Gastroesophageal sphincter (tissue), 3 donors: ENCODE measurements around the gene GRAMD4.

ENCODE experiments used
- CTCF ChIP-seq, 4 experiments: fragments of 200-600 bp in 2 of 4; fragments of 450-650 bp in 2 of 4; sonication (generic) in 1 of 4; IDR thresholded peaks; one replicate each; pipeline ENCODE4 v1.5.1; 2017 to 2019; ENCODE audit warnings: antibody characterized with exemption in 4 of 4, mild to moderate bottlenecking in 2 of 4, moderate library complexity in 2 of 4
- EP300 ChIP-seq: sonication (generic); formaldehyde crosslinking; IDR thresholded peaks from one replicate; pipeline ENCODE4 v1.6.1; 2017; ENCODE audit warnings: antibody characterized with exemption, mild to moderate bottlenecking

- TF ChIP-seq CTCF (IDR thresholded peaks at IDR 0.05) (no peak), EP300 (no peak)
Observed at GRCh38 chr22:46651316-46651715, 31.1 kb downstream of the GRAMD4 start.
